GM12891 (cell line): ENCODE measurements around the gene SPC24.

Source experiments
- DNase-seq: peaks from one replicate; pipeline ENCODE4 v3.0.0; 2011; ENCODE audit warnings: low spot score; ENCODE audit not compliant: insufficient read length
- FAIRE-seq: peaks from 2 replicates; lab custom pipeline; 2011; peaks lifted over from hg19 to GRCh38; lab: Jason Lieb, UNC
- POLR2AphosphoS5 ChIP-seq: IDR thresholded peaks from 2 replicates; pipeline ENCODE4 v1.6.1; 2011; ENCODE audit warnings: low read depth, low read length, control low read depth
- SPI1 ChIP-seq: IDR thresholded peaks from 2 replicates; pipeline ENCODE4 v1.6.1; 2011; ENCODE audit warnings: low read depth, low read length, control low read depth

Gene SPC24

DNA sequence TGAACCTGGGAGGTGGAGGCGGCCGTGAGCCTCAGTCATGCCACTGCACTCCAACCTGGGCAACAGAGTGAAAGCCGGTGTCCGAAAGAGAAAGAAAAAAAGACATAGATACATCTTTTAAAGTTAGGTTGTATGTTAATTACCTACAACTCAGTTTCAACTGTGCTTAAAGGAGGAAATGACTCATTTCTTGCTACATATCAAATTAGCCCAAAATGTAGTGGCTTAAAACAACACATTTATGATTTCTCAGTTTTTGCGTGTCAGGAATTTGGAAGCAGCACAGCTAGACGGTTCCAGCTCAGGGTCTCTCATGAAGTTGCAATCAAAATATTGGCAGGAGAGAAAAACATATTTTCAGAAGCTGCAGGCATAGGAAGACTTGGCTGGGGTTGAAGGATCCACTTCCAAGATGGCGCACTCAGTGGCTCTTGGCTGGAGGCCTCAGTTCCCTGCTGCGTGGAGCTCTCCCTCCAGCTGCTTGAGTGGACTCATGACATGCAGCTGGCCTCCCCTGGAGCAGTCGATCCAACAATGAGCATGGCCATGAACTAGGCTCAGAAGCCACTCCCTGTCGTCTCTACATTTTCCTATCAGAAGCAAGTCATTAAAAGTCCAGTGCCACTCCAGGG lies 59.3 kb downstream of the SPC24 start:
- peak; percentile 84 for FAIRE-seq

More for the DNA sequence above, 59.3 kb downstream of the SPC24 start:
- no peak for DNase-seq
- TF ChIP-seq POLR2AphosphoS5: no peak
- TF ChIP-seq SPI1: 0 out of 2 replicates have a peak, but pooled peaks have one; percentile 4
